GM23338 (cell line): ENCODE results near the gene TSSC4. TPM values are rescaled to one million over a fixed set of nuclear protein-coding genes. Genes with fewer than 3 reads are reported as not detected.

Experiments
- ATAC-seq: fragments of 200-7000 bp; cut with Tn5 transposase; 3 replicates; pipeline ENCODE4 v1.9.1; 2020
- DNase-seq: peaks from one replicate; pipeline ENCODE4 v3.0.0-alpha.2; 2015; ENCODE audit warnings: low spot score
- H2AFZ ChIP-seq: fragments of 200-600 bp; sonication (generic); 2 replicates; pipeline ENCODE4 v1.8.0; 2016; ENCODE audit warnings: antibody characterized with exemption, mild to moderate bottlenecking, moderate library complexity
- H3F3A ChIP-seq: fragments of 200-600 bp; sonication (generic); replicated peaks from 2 replicates; pipeline ENCODE4 v1.8.0; 2017; ENCODE audit warnings: antibody characterized with exemption, mixed run types, low read depth
- H3K27ac ChIP-seq: fragments of 200-600 bp; sonication (generic); 2 replicates; pipeline ENCODE4 v1.6.1; 2016; ENCODE audit warnings: low read depth
- H3K27me3 ChIP-seq: fragments of 200-600 bp; sonication (generic); 2 replicates; pipeline ENCODE4 v1.8.0; 2016; ENCODE audit warnings: mild to moderate bottlenecking, mixed run types, moderate library complexity; ENCODE audit not compliant: insufficient read depth
- H3K36me3 ChIP-seq: fragments of 200-600 bp; sonication (generic); 2 replicates; pipeline ENCODE4 v1.8.0; 2016; ENCODE audit warnings: mild to moderate bottlenecking; ENCODE audit not compliant: insufficient read depth
- H3K4me1 ChIP-seq: fragments of 200-600 bp; sonication (generic); 2 replicates; pipeline ENCODE4 v1.8.0; 2016; ENCODE audit warnings: mild to moderate bottlenecking, moderate library complexity; ENCODE audit not compliant: insufficient read depth
- H3K4me2 ChIP-seq: fragments of 200-600 bp; sonication (generic); 2 replicates; pipeline ENCODE4 v1.7.1; 2017; ENCODE audit warnings: mixed run types
- H3K4me3 ChIP-seq: fragments of 200-600 bp; sonication (generic); 2 replicates; pipeline ENCODE4 v1.6.1; 2016; ENCODE audit warnings: mixed run types
- H3K79me2 ChIP-seq: fragments of 200-600 bp; sonication (generic); replicated peaks from 2 replicates; pipeline ENCODE4 v1.8.0; 2017; ENCODE audit warnings: mild to moderate bottlenecking; ENCODE audit not compliant: insufficient read depth
- H3K9me2 ChIP-seq: fragments of 200-600 bp; sonication (generic); 2 replicates; pipeline ENCODE4 v1.8.0; 2017; ENCODE audit not compliant: insufficient read depth
- H4K20me1 ChIP-seq: fragments of 200-600 bp; sonication (generic); replicated peaks from 2 replicates; pipeline ENCODE4 v1.8.0; 2017; ENCODE audit warnings: mild to moderate bottlenecking; ENCODE audit not compliant: insufficient read depth
- H3K27ac Mint-ChIP-seq: 2 replicates; pipeline ENCODE4 v1.8.0; 2020; ENCODE audit warnings: inconsistent platforms, mild to moderate bottlenecking, moderate library complexity, mixed read lengths
- H3K27me3 Mint-ChIP-seq: 3 replicates; pipeline ENCODE4 v1.8.0; 2022; ENCODE audit warnings: low read depth, mild to moderate bottlenecking, moderate library complexity, mixed read lengths, inconsistent platforms; ENCODE audit not compliant: insufficient read depth, poor library complexity
- H3K36me3 Mint-ChIP-seq: 3 replicates; pipeline ENCODE4 v1.8.0; 2021; ENCODE audit warnings: low read depth, mild to moderate bottlenecking, inconsistent platforms, moderate library complexity, mixed read lengths
- H3K4me1 Mint-ChIP-seq: 3 replicates; pipeline ENCODE4 v1.8.0; 2020; ENCODE audit warnings: mild to moderate bottlenecking, inconsistent platforms, mixed read lengths
- H3K4me3 Mint-ChIP-seq: 3 replicates; pipeline ENCODE4 v1.8.0; 2021; ENCODE audit warnings: moderate library complexity, mild to moderate bottlenecking, inconsistent platforms, mixed read lengths
- H3K9me3 Mint-ChIP-seq: 3 replicates; pipeline ENCODE4 v1.8.0; 2020; ENCODE audit warnings: moderate library complexity, mild to moderate bottlenecking, inconsistent platforms, mixed read lengths
- EZH2 ChIP-seq: fragments of 200-600 bp; sonication (generic); IDR thresholded peaks from one replicate; pipeline ENCODE4 v1.8.0; 2017; ENCODE audit warnings: antibody characterized with exemption, mild to moderate bottlenecking, low read depth; ENCODE audit not compliant: unreplicated experiment
- EZH2phosphoT487 ChIP-seq: fragments of 200-600 bp; sonication (generic); IDR thresholded peaks from one replicate; pipeline ENCODE4 v1.8.1; 2018; ENCODE audit warnings: antibody characterized with exemption; ENCODE audit not compliant: unreplicated experiment
- JUNB ChIP-seq: IDR thresholded peaks from one replicate; pipeline ENCODE4 v1.6.1; 2016; ENCODE audit warnings: antibody characterized with exemption; ENCODE audit not compliant: unreplicated experiment
- NANOG ChIP-seq: IDR thresholded peaks from 2 replicates; pipeline ENCODE4 v1.6.1; 2016; ENCODE audit warnings: antibody characterized with exemption, borderline replicate concordance
- ZNF114 ChIP-seq: fragments of 250-450 bp; sonication (Bioruptor Pico); IDR thresholded peaks from 2 replicates; pipeline ENCODE4 v1.5.0; 2020; ENCODE audit warnings: mild to moderate bottlenecking, moderate library complexity
- ZNF331 ChIP-seq: fragments of 250-450 bp; sonication (Bioruptor Pico); IDR thresholded peaks from 2 replicates; pipeline ENCODE4 v1.5.0; 2020; ENCODE audit warnings: low read depth, mild to moderate bottlenecking, moderate library complexity
- polyA plus RNA-seq: library from polyadenylated mRNA; unstranded; fragments of >200 nt; fragmentation: Nextera tagmentation; extraction: Ambion mirVana; gene quantifications from 2 replicates; pipeline ENCODE4 v1.2.1, GENCODE V29; 2016
- total RNA-seq: library from RNA; depleted of rRNA; stranded (reverse); fragments of >200 nt; shearing (Covaris generic); gene quantifications from 2 replicates; pipeline ENCODE4 v1.2.3, GENCODE V29; 2014
- TF ChIP-seq, protein P1 (sequence below): fragments of 250-450 bp; sonication (Bioruptor Pico); IDR thresholded peaks from 2 replicates; pipeline ENCODE4 v1.5.0; 2020; ENCODE audit warnings: mild to moderate bottlenecking, moderate library complexity
- TF ChIP-seq, protein P2 (sequence below): IDR thresholded peaks from one replicate; pipeline ENCODE4 v1.6.1; 2018; ENCODE audit warnings: antibody characterized with exemption; ENCODE audit not compliant: unreplicated experiment

TSSC4 gene
- total and polyA plus RNA-seq, 2 experiments from 2014 or later, result 27.5 to 44.3 TPM

- TF ChIP-seq, protein P1, sequence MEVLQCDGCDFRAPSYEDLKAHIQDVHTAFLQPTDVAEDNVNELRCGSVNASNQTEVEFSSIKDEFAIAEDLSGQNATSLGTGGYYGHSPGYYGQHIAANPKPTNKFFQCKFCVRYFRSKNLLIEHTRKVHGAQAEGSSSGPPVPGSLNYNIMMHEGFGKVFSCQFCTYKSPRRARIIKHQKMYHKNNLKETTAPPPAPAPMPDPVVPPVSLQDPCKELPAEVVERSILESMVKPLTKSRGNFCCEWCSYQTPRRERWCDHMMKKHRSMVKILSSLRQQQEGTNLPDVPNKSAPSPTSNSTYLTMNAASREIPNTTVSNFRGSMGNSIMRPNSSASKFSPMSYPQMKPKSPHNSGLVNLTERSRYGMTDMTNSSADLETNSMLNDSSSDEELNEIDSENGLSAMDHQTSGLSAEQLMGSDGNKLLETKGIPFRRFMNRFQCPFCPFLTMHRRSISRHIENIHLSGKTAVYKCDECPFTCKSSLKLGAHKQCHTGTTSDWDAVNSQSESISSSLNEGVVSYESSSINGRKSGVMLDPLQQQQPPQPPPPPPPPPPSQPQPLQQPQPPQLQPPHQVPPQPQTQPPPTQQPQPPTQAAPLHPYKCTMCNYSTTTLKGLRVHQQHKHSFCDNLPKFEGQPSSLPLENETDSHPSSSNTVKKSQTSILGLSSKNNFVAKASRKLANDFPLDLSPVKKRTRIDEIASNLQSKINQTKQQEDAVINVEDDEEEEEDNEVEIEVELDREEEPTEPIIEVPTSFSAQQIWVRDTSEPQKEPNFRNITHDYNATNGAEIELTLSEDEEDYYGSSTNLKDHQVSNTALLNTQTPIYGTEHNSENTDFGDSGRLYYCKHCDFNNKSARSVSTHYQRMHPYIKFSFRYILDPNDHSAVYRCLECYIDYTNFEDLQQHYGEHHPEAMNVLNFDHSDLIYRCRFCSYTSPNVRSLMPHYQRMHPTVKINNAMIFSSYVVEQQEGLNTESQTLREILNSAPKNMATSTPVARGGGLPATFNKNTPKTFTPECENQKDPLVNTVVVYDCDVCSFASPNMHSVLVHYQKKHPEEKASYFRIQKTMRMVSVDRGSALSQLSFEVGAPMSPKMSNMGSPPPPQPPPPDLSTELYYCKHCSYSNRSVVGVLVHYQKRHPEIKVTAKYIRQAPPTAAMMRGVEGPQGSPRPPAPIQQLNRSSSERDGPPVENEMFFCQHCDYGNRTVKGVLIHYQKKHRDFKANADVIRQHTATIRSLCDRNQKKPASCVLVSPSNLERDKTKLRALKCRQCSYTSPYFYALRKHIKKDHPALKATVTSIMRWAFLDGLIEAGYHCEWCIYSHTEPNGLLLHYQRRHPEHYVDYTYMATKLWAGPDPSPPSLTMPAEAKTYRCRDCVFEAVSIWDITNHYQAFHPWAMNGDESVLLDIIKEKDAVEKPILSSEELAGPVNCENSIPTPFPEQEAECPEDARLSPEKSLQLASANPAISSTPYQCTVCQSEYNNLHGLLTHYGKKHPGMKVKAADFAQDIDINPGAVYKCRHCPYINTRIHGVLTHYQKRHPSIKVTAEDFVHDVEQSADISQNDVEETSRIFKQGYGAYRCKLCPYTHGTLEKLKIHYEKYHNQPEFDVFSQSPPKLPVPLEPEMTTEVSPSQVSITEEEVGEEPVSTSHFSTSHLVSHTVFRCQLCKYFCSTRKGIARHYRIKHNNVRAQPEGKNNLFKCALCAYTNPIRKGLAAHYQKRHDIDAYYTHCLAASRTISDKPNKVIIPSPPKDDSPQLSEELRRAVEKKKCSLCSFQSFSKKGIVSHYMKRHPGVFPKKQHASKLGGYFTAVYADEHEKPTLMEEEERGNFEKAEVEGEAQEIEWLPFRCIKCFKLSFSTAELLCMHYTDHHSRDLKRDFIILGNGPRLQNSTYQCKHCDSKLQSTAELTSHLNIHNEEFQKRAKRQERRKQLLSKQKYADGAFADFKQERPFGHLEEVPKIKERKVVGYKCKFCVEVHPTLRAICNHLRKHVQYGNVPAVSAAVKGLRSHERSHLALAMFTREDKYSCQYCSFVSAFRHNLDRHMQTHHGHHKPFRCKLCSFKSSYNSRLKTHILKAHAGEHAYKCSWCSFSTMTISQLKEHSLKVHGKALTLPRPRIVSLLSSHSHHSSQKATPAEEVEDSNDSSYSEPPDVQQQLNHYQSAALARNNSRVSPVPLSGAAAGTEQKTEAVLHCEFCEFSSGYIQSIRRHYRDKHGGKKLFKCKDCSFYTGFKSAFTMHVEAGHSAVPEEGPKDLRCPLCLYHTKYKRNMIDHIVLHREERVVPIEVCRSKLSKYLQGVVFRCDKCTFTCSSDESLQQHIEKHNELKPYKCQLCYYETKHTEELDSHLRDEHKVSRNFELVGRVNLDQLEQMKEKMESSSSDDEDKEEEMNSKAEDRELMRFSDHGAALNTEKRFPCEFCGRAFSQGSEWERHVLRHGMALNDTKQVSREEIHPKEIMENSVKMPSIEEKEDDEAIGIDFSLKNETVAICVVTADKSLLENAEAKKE (CRISPR knock-in tag), result no peak
- TF ChIP-seq EZH2 (no peak), ZNF114 (no peak), ZNF331 (CRISPR knock-in tag) (no peak), JUNB (no peak), NANOG (no peak), EZH2phosphoT487 (no peak)
Observed at GRCh38 chr11:2449548-2450320, 49.2 kb downstream of the TSSC4 start (continued).

GRCh38 chr11:2450321-2451041 is 49.9 kb downstream of the TSSC4 start:
- Mint-ChIP-seq H3K27ac (no peak overlapping the region), H3K4me3 (no peak overlapping the region), H3K4me1 (no peaks in the 10 kb centered on the region), H3K36me3 (no peaks in the 10 kb centered on the region; the same call in 2 of the 3 replicates), H3K9me3 (no peaks in the 10 kb centered on the region), H3K27me3 (peaks cover 59% of the 10 kb centered on the region)
- Histone ChIP-seq H3K79me2 (no peaks in the 10 kb centered on the region), H4K20me1 (no peaks in the 10 kb centered on the region), H3K4me2 (no peak overlapping the region), H3K9me2 (no peaks in the 10 kb centered on the region), H3K27me3 (peaks cover 61% of the 10 kb centered on the region), H3K27ac (no peak overlapping the region), H3K36me3 (no peaks in the 10 kb centered on the region), H2AFZ (no peak overlapping the region), H3K4me1 (no peaks in the 10 kb centered on the region; the same call in 1 of the 2 replicates), H3K4me3 (no peak overlapping the region), H3F3A (no peaks in the 10 kb centered on the region)
- DNase-seq (no peak), ATAC-seq (no peak)
- TF ChIP-seq ZNF331 (CRISPR knock-in tag), result no peak
- TF ChIP-seq EZH2phosphoT487, result no peak
- TF ChIP-seq, protein P2, sequence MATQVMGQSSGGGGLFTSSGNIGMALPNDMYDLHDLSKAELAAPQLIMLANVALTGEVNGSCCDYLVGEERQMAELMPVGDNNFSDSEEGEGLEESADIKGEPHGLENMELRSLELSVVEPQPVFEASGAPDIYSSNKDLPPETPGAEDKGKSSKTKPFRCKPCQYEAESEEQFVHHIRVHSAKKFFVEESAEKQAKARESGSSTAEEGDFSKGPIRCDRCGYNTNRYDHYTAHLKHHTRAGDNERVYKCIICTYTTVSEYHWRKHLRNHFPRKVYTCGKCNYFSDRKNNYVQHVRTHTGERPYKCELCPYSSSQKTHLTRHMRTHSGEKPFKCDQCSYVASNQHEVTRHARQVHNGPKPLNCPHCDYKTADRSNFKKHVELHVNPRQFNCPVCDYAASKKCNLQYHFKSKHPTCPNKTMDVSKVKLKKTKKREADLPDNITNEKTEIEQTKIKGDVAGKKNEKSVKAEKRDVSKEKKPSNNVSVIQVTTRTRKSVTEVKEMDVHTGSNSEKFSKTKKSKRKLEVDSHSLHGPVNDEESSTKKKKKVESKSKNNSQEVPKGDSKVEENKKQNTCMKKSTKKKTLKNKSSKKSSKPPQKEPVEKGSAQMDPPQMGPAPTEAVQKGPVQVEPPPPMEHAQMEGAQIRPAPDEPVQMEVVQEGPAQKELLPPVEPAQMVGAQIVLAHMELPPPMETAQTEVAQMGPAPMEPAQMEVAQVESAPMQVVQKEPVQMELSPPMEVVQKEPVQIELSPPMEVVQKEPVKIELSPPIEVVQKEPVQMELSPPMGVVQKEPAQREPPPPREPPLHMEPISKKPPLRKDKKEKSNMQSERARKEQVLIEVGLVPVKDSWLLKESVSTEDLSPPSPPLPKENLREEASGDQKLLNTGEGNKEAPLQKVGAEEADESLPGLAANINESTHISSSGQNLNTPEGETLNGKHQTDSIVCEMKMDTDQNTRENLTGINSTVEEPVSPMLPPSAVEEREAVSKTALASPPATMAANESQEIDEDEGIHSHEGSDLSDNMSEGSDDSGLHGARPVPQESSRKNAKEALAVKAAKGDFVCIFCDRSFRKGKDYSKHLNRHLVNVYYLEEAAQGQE, result no peak
- no peak for TF ChIP-seq NANOG
